ENCODE measurements around the gene MYO5C.

DNA sequence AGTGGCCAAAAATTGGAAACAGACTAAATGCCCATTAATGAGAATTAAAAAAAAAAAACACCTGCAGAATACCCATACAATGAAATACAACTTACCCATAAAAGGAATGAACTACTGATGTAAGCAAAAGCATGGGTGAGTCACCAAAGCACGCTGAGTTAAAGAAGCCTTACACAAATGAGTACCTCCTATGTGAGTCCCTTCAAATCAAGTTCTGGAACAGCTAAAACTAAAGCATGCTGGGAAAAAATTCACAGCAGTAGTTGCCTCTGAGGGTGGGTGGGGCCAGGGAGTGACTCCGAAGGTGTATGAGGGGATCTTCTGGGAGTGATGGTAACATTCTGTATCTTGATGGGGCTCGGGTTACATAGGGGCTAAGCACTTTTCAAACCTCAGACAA is 11.4 kb downstream of the MYO5C start:
- no peak for TF ChIP-seq CTCF (IDR thresholded peaks at IDR 0.05)
- TF ChIP-seq POLR2A (IDR thresholded peaks at IDR 0.05), result no peak

All from adrenal gland (tissue), 5 donors.